Measurements from ENCODE around the gene RAB14.

RAB14 gene

GRCh38 chr9:121207371-121207940 lies 5.8 kb upstream of the RAB14 start:
- no peak for TF ChIP-seq CTCF (IDR thresholded peaks at IDR 0.05; ENCODE audit: low read depth, low read length)
- no peak for DNase-seq (ENCODE audit: extremely low read depth, low read depth)

GRCh38 chr9:121206516-121207370 lies 5.1 kb upstream of the RAB14 start:
- DNase-seq (ENCODE audit: extremely low read depth, low read depth), result no peak

GRCh38 chr9:121204611-121205010 lies 2.9 kb upstream of the RAB14 start:
- no peak for DNase-seq (ENCODE audit: extremely low read depth, low read depth)
- TF ChIP-seq CTCF (IDR thresholded peaks at IDR 0.05; ENCODE audit: low read depth, low read length), result no peak

More at GRCh38 chr9:121206516-121207370, 5.1 kb upstream of the RAB14 start:
- no peak for TF ChIP-seq CTCF (IDR thresholded peaks at IDR 0.05; ENCODE audit: low read depth, low read length)

GRCh38 chr9:121204121-121204520 lies 2.5 kb upstream of the RAB14 start:
- no peak for TF ChIP-seq CTCF (IDR thresholded peaks at IDR 0.05; ENCODE audit: low read depth, low read length)
- DNase-seq (ENCODE audit: extremely low read depth, low read depth), result no peak

- DNase-seq (ENCODE audit: extremely low read depth, low read depth), result no peak
- TF ChIP-seq CTCF (IDR thresholded peaks at IDR 0.05; ENCODE audit: low read depth, low read length), result no peak
Observed at GRCh38 chr9:121201045-121201737, 478 bp downstream of the RAB14 start.

GRCh38 chr9:121200356-121200755 lies 1.3 kb downstream of the RAB14 start:
- DNase-seq (ENCODE audit: extremely low read depth, low read depth), result no peak
- no peak for TF ChIP-seq CTCF (IDR thresholded peaks at IDR 0.05; ENCODE audit: low read depth, low read length)

GRCh38 chr9:121199921-121200320 lies 1.7 kb downstream of the RAB14 start:
- no peak for DNase-seq (ENCODE audit: extremely low read depth, low read depth)
- TF ChIP-seq CTCF (IDR thresholded peaks at IDR 0.05; ENCODE audit: low read depth, low read length), result no peak
